Heart right ventricle (tissue), 16 donors: Measurements from ENCODE around the gene CC2D1A. TPM values are rescaled to one million over a fixed set of nuclear protein-coding genes. Genes with fewer than 3 reads are reported as not detected.

ENCODE experiments used
- ATAC-seq, 8 donors: fragments of 200-7000 bp; cut with Tn5 transposase; one replicate each; pipeline ENCODE4 v1.9.1; 2020; ENCODE audit warnings: mild to moderate bottlenecking in 8 of 8, moderate library complexity in 8 of 8, moderate number of reproducible peaks in 1 of 8
- DNase-seq, 2 donors: peaks; one replicate each; pipeline ENCODE4 v3.0.0-alpha.2; 2020
- H3K27ac ChIP-seq, 10 donors: fragments of 200-600 bp; sonication (generic) in 2 of 10; one replicate each; pipeline versions ENCODE4 v1.5.0 to v1.8.0; 2020 to 2022; ENCODE audit warnings: mild to moderate bottlenecking in 3 of 10
- H3K27me3 ChIP-seq, 7 donors: fragments of 200-600 bp; one replicate each; pipeline ENCODE4 v1.8.0; 2021 to 2022; ENCODE audit warnings: mild to moderate bottlenecking in 2 of 7
- H3K36me3 ChIP-seq, 9 donors: fragments of 200-600 bp; sonication (generic) in 1 of 9; one replicate each; pipeline versions ENCODE4 v1.5.0 to v1.8.0; 2020 to 2022; ENCODE audit warnings: mild to moderate bottlenecking in 2 of 9
- H3K4me1 ChIP-seq, 9 donors: fragments of 200-600 bp; sonication (generic) in 1 of 9; one replicate each; pipeline versions ENCODE4 v1.5.0 to v1.8.0; 2020 to 2022; ENCODE audit warnings: mild to moderate bottlenecking in 4 of 9
- H3K4me3 ChIP-seq, 10 donors: fragments of 200-600 bp; sonication (generic) in 2 of 10; one replicate each; pipeline versions ENCODE4 v1.5.0 to v1.8.0; 2020 to 2022; ENCODE audit warnings: mild to moderate bottlenecking in 7 of 10, moderate library complexity in 2 of 10
- H3K9me3 ChIP-seq, 11 donors: fragments of 200-600 bp in 10 of 11; sonication (generic) in 2 of 11; one replicate each; pipeline versions ENCODE4 v1.5.0 to v1.8.0; 2013 to 2022; ENCODE audit warnings: mild to moderate bottlenecking in 2 of 11, control low read depth in 1 of 11, moderate library complexity in 1 of 11
- WGBS, 2 donors: extraction: QIAGEN DNeasy Blood & Tissue Kit; methylation state at CpG; one replicate each; pipeline ENCODE4 v1.1.7; 2013; ENCODE audit warnings: inconsistent platforms in 1 of 2; 5-methylcytosine and 5-hydroxymethylcytosine counted together
- intact Hi-C, 10 donors: fragments of 100-400 bp; cut with DNase I; formaldehyde crosslinking; loops; one replicate each; pipeline versions ENCODE4 v1.11.1 to v1.14.2; 2022
- polyA plus RNA-seq, 2 donors: library from polyadenylated mRNA; stranded (reverse); fragments of 200-250 nt; gene quantifications; one replicate each; pipeline ENCODE4 v1.2.3, GENCODE V29; 2013
- total RNA-seq, 10 donors: library from RNA; stranded (reverse); fragmentation: NEBNext Ultra II Directional in 3 of 10; extraction: Animal tissue kit (Norgen Biotek cat#: 25700) in 3 of 10; gene quantifications; one replicate each; pipeline versions ENCODE4 v1.2.1 to v1.2.4, GENCODE V29; 2021 to 2023
- TF ChIP-seq, protein P1 (sequence below), 9 donors: fragments of 200-600 bp; sonication (generic) in 2 of 9; IDR thresholded peaks; one replicate each; pipeline versions ENCODE4 v1.5.0 to v1.8.0; 2021 to 2022; ENCODE audit warnings: antibody characterized with exemption in 9 of 9, mild to moderate bottlenecking in 5 of 9, moderate library complexity in 1 of 9
- donor health status: Arrhythmogenic right ventricular cardiomyopathy.
- donor health status: ischemic (EF 13 %, LVEDD 7.1; RV severe dilation, severe dysfunction).
- donor health status: healthy with polysubstance abuse.
- donor health status: DM: no; HTN: yes; CAD: no.
- donor health status: DM: no; HTN: no; CAD: no.
- donor health status: ischemic (EF 25% LVEDD 6.9; RV normal size, moderate dysfunction).
- donor health status: ischemic (EF 25% LVEDD 5.7; RV mildly dilated, moderate dysfunction).
- donor health status: healthy.
- donor health status: DM: yes; HTN: yes; CAD: no.
- donor health status: Ischemic cardiomyopathy.
- donor health status: ischemic (EF 35%, LVEDD 5.7; RV mildly dilated, moderate dysfunction).
- donor health status: nonischemic (EF 11% LVEDD 7.7; RV severe dilation, severe dysfunction).
- donor health status: DM: yes; HTN: yes; CAD: no.
- donor health status: PGD.
- donor health status: ischemic (EF 29% LVEDD 5.4; RV normal size, mild dysfunction).
- donor health status: nonischemic (EF 23%, LVEDD 6.1; RV moderate dilation, normal function).

Gene CC2D1A
- total and polyA plus RNA-seq, 12 donors: 13.2 to 49.8 (median 19.0) TPM

DNA sequence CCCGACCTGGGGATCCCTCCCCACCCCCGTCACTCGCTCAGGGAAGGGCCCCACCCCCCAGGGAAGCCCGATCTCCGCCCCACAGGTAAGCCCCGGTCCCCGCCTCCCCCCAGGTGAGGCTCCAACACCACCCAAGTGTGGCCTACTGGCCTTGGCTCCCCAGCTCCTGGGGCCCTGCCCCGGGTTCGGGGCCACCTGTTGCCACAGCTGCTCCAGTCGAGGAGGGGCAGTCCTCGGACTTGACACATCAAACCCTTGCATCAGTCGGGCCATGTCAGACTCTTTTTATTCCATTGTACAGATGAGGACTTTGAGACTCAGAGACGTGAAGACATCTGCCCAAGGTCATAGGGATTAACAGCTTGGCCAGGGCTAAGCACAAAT is 512 bp downstream of the CC2D1A start:
- peaks cover 0 to 25% (median 16%) of the 10 kb centered on the region in 9 donors for H3K4me1 ChIP-seq
- H3K9me3 ChIP-seq: no peaks in the 10 kb centered on the region
- peaks cover 0 to 33% (median 8%) of the 10 kb centered on the region in 9 donors for H3K36me3 ChIP-seq
- H3K4me3 ChIP-seq: peak overlapping the region; percentile 77 to 97 (median 85)
- ATAC-seq: peak; percentile 6 to 64 (median 22)
- H3K27ac ChIP-seq: peak overlapping the region in 9 of 10 donors; percentile 33 to 87 (median 69)
- 5 to 7% methylated on average over 10 to 13 of the region's 13 CpGs for WGBS, 2 donors
- intact Hi-C loops: no loop called here
- TF ChIP-seq, protein P1, sequence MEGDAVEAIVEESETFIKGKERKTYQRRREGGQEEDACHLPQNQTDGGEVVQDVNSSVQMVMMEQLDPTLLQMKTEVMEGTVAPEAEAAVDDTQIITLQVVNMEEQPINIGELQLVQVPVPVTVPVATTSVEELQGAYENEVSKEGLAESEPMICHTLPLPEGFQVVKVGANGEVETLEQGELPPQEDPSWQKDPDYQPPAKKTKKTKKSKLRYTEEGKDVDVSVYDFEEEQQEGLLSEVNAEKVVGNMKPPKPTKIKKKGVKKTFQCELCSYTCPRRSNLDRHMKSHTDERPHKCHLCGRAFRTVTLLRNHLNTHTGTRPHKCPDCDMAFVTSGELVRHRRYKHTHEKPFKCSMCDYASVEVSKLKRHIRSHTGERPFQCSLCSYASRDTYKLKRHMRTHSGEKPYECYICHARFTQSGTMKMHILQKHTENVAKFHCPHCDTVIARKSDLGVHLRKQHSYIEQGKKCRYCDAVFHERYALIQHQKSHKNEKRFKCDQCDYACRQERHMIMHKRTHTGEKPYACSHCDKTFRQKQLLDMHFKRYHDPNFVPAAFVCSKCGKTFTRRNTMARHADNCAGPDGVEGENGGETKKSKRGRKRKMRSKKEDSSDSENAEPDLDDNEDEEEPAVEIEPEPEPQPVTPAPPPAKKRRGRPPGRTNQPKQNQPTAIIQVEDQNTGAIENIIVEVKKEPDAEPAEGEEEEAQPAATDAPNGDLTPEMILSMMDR (IDR thresholded peaks at IDR 0.05): no peak
- peak in 1 of 2 donors; percentile 27 for DNase-seq
- no peaks in the 10 kb centered on the region for H3K27me3 ChIP-seq

DNA sequence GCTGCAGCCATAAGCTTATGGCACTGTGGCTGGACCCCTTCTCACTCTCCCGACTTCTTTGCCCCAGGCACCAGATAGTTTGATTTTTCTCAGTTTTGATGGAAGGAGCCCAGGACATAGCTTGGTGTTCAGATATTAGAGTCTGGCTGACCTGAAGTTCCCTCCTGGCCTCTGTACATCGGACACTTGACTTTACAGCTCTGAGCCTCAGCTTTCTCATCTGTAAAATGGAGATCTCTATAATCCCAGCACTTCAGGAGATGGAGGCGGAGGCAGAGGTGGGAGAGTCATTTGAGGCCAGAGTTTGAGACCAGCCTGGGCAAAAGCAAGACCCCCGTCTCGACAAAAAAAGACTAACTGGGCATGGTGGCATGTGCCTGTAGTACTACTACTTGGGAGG is 909 bp downstream of the CC2D1A start:
- no peak for DNase-seq
- 93 to 98% methylated on average over 5 of the region's 5 CpGs for WGBS, 2 donors
- no peak for ATAC-seq
- Histone ChIP-seq H3K27ac (peak overlapping the region in 6 of 10 donors; percentile 66 to 87 (median 81)), H3K4me1 (peaks cover 0 to 25% (median 16%) of the 10 kb centered on the region in 9 donors), H3K27me3 (no peaks in the 10 kb centered on the region), H3K36me3 (peaks cover 0 to 37% (median 9%) of the 10 kb centered on the region in 9 donors), H3K4me3 (peak overlapping the region in 9 of 10 donors; percentile 80 to 97 (median 86)), H3K9me3 (no peaks in the 10 kb centered on the region)
- TF ChIP-seq, protein P1 (IDR thresholded peaks at IDR 0.05): no peak
- intact Hi-C loops: no loop called here

DNA sequence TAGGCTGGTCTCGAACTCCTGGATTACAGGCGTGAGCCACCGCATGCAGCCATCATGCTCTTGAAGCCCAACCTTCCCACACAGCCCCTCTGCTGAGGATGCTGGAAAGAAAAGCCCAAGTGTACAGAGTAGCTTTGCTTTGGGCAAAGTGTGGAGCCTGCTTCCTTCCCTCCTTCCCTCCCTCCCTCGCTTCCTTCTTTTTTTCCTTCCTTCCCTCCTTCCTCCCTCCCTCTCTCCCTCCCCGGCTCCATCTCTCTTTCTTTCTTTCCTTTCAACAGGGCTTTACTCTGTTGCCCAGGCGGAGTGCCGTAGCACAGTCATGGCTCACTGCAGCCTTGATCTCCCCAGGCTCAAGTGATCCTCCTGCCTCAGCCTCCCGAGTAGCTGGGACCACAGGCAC is 2.7 kb downstream of the CC2D1A start:
- TF ChIP-seq, protein P1 (IDR thresholded peaks at IDR 0.05): no peak
- peaks cover 5 to 55% (median 24%) of the 10 kb centered on the region in 9 donors for H3K36me3 ChIP-seq
- H3K4me1 ChIP-seq: peaks cover 0 to 25% (median 16%) of the 10 kb centered on the region in 9 donors
- no peak overlapping the region for H3K4me3 ChIP-seq
- ATAC-seq: no peak
- DNase-seq: no peak
- intact Hi-C loops: no loop called here
- WGBS, 2 donors: 89 to 91% methylated on average over 8 of the region's 8 CpGs
- H3K27ac ChIP-seq: no peak overlapping the region
- H3K9me3 ChIP-seq: no peaks in the 10 kb centered on the region
- no peaks in the 10 kb centered on the region for H3K27me3 ChIP-seq

DNA sequence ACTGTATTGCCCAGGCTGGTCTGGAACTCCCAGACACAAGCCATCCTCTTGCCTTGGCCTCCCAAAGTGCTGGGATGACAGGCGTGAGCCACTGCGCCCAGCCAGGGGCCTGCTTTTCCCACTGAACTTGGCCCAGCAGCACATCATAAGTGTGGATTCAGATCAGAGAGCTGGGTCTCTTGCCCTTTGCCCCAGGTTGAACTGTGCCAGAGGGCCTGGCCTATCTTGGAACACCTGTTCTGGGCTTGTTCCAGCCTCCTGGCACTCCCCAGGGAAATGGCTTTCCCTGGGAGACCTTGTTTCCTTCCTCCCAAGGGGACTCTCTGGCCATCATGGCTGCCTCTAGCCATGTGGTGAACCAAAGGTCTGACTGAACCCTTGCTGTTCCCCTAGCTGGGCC is 3.4 kb downstream of the CC2D1A start:
- DNase-seq: no peak
- Histone ChIP-seq H3K9me3 (no peaks in the 10 kb centered on the region), H3K4me3 (no peak overlapping the region), H3K4me1 (peaks cover 0 to 25% (median 16%) of the 10 kb centered on the region in 9 donors), H3K27me3 (no peaks in the 10 kb centered on the region), H3K36me3 (peaks cover 5 to 62% (median 30%) of the 10 kb centered on the region in 9 donors), H3K27ac (no peak overlapping the region)
- ATAC-seq: no peak
- WGBS, 2 donors: 96 to 100% methylated on average over 2 of the region's 2 CpGs
- intact Hi-C loops: no loop called here
- TF ChIP-seq, protein P1 (IDR thresholded peaks at IDR 0.05): no peak
